Pulmonary artery endothelial cell (primary cell): Measurements from ENCODE around the gene DIP2A. TPM values are rescaled to one million over a fixed set of nuclear protein-coding genes. Genes with fewer than 3 reads are reported as not detected.

Experiments
- DNase-seq: peaks from one replicate; pipeline ENCODE4 v3.0.0-alpha.2; 2011; ENCODE audit warnings: low read depth, low spot score
- total RNA-seq: library from RNA; depleted of rRNA; stranded (reverse); fragments of >200 nt; gene quantifications from 2 replicates; pipeline ENCODE4 v1.2.3, GENCODE V29; 2014

Gene DIP2A
- total RNA-seq, 1 donor from 2014 or later, result 22.9 TPM

DNA sequence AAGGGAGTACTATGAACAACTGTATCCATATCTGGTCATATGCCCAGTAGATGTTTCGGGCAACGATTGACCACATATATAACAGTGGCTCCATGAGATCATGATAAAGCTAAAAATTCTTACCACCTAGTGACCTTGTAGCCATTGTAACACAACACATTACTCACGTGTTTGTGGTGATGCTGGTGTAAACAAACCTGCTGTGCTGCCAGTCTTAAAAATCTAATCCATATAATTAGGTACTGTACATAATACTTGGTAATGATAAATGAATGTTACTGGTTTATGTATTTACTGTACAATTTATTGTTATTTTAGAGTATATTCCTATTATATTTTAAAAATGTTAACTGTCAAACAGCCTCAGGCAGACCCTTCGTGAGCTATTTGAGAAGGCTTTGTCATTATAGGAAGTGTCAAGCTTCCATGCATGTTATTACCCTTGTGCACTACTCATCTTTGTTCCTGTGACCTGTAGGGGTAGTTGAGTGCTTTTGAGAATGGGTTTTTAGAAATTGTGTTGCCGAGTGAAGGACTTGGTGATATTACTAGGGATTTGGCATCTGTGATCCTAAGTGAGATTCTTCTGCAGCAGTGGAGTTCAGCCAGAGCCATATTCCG lies 23.6 kb downstream of the DIP2A start:
- DNase-seq, result no peak

DNA sequence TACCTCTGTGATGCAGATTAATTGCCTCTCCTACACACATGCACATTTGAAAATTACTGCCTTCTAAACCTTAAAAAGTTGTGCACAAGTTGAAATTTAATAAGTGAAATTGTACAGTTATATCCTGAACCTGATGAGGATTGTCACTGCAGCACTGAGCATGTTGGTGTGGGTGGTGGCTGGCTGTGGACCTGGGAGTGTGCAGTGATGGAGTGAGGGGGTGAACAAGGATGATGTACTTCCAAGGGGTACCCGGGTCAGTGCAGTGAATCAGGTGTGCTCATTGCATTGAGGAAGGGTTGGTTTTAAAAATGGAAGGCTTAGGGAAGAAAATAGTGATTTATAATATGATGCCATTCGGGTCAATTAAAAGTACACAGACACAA lies 24.1 kb downstream of the DIP2A start:
- no peak for DNase-seq

DNA sequence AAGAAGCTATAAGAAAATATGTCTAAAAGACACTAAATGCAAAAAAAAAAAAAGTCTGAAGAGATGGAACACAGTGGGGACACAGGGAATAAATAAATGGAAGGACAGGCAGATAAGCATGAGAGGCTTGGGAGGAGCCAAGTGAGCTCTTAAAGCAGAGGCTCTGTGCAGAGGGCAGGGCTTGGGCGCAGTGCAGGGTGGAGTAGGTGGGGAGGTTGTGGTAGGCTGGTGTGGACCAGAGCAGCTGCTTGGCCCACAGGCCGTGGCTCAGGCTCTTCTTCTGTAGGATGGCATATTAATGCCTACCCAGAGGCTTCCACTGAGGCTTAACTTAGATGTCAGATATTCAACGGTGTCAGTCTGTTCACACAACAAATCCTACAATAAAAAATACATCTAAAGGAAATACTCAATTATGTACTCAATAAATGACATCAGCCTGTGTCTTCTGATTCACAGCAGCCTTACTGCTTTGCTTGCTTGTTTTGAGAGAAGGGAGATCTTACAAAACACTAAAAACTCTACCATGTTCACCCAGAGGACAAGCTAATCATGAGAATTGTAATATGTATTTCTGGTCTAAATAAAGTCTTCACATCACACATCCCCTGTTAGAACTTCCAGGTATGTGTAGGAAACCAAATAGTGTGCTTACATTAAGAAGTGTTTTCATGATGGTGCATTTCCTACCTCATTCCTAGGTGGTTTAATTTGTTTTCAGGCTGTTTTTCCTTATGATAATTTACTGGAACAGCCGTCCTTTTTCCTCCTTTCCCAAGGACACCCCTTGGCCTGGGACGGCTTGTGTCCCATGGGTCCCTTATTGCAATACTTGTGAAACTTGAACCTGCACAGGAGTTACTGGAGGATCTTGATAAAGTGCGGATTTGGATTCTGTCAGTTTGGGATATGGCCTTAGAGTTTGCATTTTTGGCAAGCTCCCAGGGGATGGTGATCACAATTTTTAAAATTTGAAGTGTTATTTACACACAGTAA lies 24.9 kb downstream of the DIP2A start:
- DNase-seq, result no peak

DNA sequence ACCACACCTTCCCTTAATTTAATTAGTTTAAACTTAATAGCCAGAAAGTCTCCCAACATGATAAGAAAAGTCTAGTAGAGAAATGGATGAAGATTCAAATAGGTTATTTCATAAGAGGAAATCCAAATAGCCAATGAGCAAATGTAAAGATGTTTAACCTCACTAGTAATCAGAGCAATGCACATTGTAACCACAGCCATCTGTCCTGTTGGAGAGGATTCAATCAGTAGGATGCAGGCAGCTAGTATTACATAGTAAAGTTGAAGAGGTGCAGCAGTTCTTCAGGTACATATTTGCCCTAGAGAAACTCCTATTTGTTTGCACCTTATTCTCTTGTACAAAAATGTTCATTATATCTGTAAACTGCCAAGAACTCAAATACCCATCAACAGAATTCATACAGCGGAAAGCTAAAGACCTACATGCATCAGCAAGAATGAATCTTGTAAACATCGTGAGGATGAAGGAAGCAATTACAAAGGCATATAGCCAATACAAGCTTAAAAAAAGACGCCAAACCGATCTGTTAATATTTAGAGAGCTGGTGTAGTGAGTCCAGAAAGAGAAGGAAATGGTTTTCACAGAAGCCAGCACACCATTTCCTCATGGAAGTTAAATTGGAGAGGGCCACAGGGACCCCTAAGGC lies 27.9 kb downstream of the DIP2A start:
- no peak for DNase-seq

DNA sequence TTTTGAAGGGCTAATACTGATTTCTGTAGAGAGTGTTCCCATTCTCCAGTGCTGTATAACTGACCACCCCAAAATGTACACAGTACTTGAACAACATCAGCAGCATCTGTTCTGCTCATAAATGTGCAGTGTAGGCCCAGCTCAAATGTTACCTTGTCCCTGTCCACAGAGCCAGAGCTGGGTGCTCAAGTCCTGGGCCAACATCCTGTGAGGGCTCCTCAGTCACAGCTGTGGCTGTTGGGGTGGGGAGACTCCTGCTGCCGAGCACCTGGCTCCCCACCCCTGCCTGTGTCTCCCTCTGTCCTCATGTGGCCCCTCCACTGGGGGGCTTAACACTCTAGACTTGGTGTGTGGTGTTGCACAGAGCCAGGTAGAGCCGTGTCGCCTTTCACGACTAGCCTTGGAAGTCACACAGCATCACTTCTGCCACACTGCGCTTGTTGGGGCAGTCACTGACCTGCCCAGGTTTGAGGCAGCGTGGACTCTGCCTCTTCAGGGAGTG lies 30.5 kb downstream of the DIP2A start:
- no peak for DNase-seq

DNA sequence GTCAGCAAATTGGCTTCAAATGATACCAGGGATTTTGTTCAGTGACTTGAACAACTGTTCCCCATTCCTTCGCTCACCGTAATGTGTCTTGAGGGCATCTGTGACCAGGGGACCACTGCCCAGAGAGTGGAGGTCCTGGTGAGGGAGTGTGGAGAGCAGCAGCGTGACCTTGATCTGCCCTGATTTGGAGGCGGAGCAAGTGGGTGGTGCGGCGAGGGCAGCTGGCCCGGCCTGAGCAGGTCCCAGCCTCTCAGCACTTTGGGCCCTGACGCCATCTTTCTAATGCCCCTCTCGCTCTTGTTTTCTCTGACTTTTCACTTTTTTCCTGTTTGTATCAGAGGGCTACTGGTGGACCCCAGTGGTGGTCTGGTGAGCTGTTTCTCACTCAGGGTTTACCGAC lies 31.1 kb downstream of the DIP2A start:
- no peak for DNase-seq

DNA sequence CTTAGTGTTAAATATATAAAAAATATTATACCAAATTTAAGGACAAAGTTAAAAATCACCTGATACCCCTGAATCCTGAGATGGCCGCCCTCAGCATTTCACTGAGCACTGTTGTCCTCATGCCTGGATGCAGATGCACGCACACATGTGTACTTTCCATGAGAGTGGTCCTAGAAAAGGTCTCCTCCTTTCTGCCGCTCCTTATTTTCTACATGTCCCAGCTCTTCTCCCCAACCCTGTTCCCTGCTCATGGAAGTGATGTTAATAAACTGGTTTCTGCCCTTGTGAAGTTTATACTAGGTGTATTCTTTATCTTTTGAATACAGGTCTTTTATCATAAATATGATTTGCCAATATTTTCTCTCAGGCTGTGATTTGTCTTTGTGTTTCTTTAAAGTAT lies 32.9 kb downstream of the DIP2A start:
- no peak for DNase-seq

DNA sequence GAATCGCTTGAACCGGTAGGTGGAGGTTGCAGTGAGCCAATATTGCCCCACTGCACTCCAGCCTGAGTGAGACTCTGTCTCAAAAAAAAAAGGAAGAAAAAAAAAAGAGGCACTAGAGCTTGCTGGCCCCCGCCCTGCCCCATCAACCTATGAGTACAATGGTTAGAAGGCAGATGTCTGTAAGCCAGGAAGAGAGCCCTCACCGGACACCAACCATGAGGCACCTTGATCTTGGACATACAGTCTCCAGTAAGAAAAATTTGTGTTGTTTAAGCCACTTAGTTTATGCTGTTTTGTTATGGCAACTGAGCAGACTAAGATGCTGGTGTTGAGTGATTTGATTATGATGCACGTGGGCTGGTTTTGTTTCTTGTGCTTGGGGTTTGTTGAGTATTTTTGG lies 34.2 kb downstream of the DIP2A start:
- no peak for DNase-seq

DNA sequence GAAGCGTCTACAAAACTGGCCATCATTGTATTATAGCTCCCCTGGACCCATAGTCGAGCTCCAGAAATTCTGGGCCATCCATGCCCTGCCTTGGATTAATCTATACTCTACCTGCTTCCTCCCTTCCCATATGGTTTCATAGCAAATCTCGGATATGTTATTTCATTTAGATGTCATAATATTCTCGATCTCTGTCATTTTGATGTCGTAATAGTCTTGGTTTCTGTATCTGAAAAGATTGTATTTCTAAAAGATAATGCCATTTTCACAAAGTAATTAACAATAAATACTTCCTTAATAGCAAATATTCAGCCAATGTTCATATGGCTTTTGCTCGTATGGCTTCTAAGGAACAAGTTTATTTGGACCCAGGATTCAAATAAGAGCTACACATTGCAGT lies 35.1 kb downstream of the DIP2A start:
- no peak for DNase-seq

DNA sequence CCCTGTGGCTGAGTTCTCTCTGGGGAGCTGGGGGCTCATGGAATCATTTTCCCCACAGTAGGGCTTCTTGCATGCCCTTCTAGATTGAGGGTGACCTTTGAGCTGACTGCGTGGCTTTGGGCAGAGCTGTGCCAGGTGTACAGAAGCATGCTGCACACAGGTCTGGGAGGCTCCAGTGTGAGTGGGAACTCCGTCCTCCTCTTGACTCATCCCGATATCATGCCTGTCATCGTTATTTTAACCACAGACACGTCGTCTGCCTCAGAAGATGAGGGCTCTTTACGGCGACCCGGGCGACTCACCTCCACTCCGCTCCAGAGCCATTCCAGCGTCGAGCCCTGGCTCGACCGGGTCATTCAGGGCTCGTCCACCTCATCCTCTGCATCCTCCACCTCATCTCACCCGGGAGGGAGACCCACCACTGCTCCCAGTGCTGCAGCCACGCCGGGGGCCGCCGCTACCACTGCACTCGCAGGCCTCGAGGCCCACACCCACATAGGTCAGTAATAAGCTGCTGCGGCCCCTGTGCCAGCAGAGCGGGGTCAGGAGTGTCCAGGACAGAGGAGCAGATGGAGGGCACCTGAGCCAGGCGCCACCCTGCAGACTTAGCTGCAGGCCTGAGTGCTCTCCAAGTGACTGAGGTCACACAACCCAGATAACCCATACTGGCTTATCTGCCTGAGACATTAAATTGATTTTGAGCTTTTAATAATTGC lies 39.8 kb downstream of the DIP2A start:
- DNase-seq, result no peak

DNA sequence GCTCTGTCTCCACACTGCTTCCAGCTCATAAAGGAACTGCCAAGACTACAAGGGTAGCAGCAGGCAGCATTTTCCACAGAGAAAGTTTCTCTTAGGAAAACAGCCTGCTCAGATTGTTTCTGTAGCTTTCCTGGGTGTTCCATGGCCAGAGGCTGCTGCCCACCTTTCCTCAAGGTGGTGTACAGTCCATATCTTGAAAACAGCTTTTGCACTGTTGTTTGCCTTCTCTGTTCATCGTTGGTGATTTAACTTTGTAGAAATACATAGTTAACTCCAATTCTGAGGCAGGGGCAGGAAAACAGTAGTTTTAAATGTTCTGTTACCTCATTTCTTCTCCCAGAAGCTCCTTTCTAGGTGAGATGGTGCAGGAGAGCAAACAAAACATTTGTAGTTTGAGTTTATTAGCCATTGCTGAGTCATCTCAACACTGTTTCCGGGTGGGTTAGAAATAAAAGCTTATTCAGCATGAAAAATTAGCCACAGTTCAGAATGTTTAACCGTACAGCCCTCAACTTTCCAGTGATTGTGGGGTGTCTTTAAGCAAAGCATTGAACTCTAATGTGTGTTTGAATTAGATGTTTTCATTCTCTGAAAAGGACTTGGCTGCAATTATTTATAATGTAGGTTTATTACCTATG lies 41.7 kb downstream of the DIP2A start:
- DNase-seq, result no peak

DNA sequence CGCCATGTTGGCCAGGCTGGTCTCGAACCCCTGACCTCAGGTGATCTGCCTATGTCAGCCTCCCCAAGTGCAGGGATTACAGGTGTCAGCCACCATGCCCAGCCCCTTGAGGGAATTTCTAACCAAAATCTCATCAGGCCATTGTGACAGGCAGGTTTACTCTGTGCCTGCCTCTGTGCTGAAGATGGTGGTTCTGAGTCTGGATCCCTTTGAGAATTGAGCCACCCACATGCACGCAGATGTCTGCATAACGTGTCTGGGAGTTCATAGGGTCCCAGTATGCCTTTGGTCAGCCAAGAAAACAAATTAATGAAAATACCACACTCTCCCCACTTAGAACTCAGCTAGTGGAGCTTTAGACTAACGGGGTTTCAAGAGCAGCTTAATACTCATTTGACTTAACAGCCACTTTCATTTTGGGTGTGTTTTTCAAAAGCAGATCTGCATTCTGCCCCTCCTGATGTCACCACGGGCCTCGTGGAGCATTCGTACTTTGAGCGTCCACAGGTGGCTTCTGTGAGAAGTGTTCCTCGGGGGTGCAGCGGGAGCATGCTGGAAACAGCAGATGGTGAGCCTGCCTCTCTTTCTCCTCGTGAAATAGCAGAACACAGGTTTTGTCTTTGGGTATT lies 45.3 kb downstream of the DIP2A start:
- no peak for DNase-seq

DNA sequence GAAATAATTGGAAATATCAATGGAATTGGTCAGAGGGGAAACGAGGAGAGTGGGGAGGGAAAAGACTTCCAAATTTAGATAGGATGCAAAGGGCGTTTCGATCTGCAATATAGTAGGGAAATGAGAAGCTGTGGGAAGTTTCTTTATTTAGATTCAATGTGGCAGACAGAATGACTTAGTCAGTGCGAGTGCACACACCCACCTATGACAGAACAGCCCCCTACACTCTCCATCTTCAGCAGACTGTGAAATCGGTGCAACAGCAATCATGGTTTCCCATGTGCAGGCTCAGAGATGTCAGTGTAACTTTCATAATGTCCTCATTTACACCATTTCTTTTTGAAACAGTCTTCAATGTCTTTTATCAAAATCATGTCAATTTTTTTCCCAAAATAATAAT lies 46.0 kb downstream of the DIP2A start:
- no peak for DNase-seq

DNA sequence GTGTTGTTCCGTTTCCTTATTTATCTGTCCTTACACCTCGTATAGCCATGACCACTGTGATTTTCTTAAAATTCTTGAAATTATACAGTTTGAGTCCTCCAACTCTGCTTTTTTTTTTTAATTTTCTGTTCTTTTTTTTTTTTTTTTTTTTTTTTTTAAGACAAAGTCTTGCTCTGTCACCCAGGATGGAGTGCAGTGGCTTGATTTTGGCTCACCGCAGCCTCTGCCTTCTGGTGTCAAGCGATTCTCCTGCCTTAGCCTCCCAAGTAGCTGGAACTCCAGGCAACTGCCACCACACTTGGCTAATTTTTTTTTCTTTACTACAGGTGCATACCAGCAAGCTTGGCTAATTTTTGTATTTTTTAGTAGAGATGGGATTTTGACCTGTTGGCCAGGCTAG lies 48.9 kb downstream of the DIP2A start:
- no peak for DNase-seq

DNA sequence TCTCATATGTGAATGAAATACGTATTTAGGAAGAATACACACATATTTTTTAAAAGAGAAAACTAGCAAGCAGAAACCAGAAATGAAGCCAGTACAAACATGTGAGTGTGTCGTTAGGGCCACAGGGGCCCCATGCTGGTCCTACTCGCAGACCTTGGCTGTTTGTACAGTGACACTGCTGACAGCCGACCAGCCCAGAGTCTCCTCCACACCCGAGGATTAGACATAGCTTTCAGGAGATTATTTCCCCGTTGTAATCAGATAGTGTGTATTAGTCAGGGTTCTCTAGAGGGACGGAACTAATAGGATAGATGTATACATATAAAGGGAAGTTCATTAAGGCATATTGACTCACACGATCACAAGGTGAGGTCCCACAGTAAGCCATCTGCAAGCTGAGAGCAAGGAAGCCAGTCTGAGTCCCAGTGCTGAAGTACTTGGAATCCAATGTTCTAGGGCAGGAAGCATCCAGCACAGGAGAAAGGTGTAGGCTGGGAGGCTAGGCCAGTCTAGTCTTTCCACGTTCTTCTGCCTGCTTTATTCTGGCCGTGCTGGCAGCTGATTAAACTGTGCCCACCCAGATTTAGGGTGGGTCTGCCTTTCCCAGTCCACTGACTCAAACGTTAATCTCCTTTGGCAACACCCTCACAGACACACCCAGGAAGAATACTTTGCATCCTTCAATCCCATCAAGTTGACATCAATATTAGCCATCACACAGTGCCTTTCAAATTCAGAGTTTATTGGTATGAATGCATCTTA lies 51.2 kb downstream of the DIP2A start:
- no peak for DNase-seq

DNA sequence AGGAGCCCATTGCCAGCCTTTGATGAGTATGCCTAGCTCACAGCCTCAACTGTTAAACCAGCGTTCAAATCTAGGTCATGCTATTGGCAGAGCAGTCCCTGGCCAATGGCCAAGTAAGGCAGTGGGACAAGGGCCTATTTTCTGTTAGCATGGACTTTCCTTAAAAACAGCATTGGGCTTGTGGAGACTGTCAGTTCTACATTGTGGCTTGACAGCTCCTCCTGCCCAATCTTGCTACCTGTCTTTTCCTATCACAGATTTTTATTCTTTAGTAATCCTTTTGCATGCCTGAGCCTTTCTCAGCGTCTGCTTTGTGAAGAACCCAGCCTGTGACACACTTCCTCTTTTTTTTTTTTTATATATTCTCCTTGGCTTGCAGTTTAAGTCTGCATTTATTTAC lies 56.4 kb downstream of the DIP2A start:
- DNase-seq, result no peak

DNA sequence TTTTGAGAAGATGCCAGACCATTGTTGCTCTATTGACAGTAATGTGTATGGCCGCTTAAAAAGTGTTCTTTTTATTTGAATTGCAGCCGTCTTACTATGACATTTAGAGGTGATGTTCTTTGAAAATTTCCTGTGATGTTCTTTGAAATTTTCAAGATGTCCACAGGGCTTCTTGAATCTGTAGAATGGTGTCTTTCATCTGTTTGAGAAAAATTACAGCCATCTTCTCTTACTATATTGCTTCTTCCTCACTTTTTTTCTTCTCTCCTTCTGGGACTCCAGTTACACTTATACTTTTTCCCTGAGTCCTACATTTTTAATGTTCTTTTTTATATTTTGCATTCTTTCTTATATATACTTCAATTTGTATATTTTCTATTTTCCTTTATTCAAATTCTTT lies 57.4 kb downstream of the DIP2A start:
- DNase-seq, result no peak

DNA sequence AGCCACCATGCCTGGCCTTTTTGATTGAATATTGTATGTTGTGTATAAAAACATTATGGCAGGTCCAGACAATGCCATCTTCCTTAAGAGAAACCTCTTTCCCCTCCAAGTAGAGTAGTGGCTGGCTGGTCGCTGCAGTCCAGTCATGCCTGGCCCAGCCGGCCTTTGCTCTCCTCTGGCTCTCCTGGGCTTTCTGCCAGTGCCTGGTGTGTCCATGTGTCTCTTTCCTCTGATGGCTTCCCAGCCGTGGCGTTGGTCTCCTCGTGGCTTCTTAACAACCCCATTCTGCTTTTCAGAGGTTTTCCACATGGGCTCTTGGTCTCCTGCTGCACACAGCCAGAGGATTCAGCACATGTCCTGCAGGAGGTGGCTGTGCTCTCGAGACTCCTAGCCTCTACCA lies 58.7 kb downstream of the DIP2A start:
- DNase-seq, result no peak

DNA sequence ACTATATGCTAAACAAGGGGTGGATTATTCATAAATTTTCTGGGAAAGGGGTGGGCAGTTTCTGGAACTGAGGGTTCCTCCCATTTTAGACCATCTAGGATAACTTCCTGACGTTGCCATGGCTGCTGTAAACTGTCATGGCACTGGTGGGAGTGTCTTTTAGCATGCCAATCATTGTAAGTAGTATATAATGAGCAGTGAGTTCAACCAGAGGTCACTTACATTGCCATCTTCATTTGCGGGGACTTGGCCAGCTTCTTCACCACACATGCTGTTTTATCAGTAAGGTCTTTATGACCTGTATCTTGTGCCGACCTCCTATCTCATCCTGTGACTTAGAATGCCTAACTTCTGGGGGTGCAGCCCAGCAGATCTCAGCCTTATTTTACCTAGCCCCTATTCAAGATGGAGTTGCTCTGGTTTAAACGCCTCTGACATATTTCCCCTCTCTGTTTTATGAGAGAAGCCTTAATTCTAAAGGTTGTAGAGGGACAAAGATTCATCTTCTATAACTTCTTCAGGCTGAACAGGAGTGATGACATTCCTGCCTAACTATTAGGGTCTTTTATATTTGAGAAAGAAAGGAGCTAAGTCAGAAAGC lies 60.4 kb downstream of the DIP2A start:
- DNase-seq, result no peak
